Immature natural killer cell (primary cell): ENCODE results near the gene PBX2. TPM values are rescaled to one million over a fixed set of nuclear protein-coding genes. Genes with fewer than 3 reads are reported as not detected.

ENCODE experiments used
- DNase-seq, 3 donors: peaks; one replicate each; pipeline ENCODE4 v3.0.0; 2022; ENCODE audit warnings: mixed read lengths in 1 of 3
- H3K27ac Mint-ChIP-seq, 6 donors: one replicate each; pipeline ENCODE4 v1.8.0; 2020; ENCODE audit warnings: mixed read lengths in 6 of 6, mild to moderate bottlenecking in 5 of 6, inconsistent platforms in 4 of 6, moderate library complexity in 3 of 6
- H3K27me3 Mint-ChIP-seq, 3 donors: one replicate each; pipeline ENCODE4 v1.8.0; 2020 to 2021; ENCODE audit warnings: low read depth in 3 of 3, mild to moderate bottlenecking in 3 of 3, mixed read lengths in 3 of 3, moderate library complexity in 3 of 3, inconsistent platforms in 1 of 3
- H3K36me3 Mint-ChIP-seq, 3 donors: one replicate each; pipeline ENCODE4 v1.8.0; 2020; ENCODE audit warnings: mixed read lengths in 3 of 3, inconsistent platforms in 2 of 3, mild to moderate bottlenecking in 2 of 3
- H3K4me1 Mint-ChIP-seq, 2 donors: one replicate each; pipeline ENCODE4 v1.8.0; 2020; ENCODE audit warnings: inconsistent platforms in 2 of 2, mild to moderate bottlenecking in 2 of 2, mixed read lengths in 2 of 2, moderate library complexity in 1 of 2
- H3K4me3 Mint-ChIP-seq, 5 donors: one replicate each; pipeline ENCODE4 v1.8.0; 2020; ENCODE audit warnings: mild to moderate bottlenecking in 5 of 5, mixed read lengths in 5 of 5, inconsistent platforms in 3 of 5, moderate library complexity in 3 of 5
- H3K9me3 Mint-ChIP-seq, 6 donors: one replicate each; pipeline ENCODE4 v1.8.0; 2020; ENCODE audit warnings: mild to moderate bottlenecking in 6 of 6, mixed read lengths in 6 of 6, inconsistent platforms in 4 of 6, moderate library complexity in 3 of 6
- polyA plus RNA-seq, 3 donors: library from polyadenylated mRNA; unstranded; fragments of 300-500 nt; fragmentation: Illumina TruSeq; gene quantifications; one replicate each; pipeline ENCODE4 v1.2.3, GENCODE V29; 2021

Gene PBX2
- polyA plus RNA-seq, 3 donors from 2014 or later: 0.31 to 2.4 (median 1.6) TPM

- H3K9me3 Mint-ChIP-seq: no peaks in the 10 kb centered on the region
- H3K36me3 Mint-ChIP-seq: no peaks in the 10 kb centered on the region
- H3K27me3 Mint-ChIP-seq: peaks cover 2 to 4% (median 3%) of the 10 kb centered on the region in 3 donors
- no peaks in the 10 kb centered on the region for H3K4me1 Mint-ChIP-seq
- H3K27ac Mint-ChIP-seq: no peak overlapping the region
- DNase-seq: no peak
- H3K4me3 Mint-ChIP-seq: no peak overlapping the region
Measured at GRCh38 chr6:32139590-32139989, 50.4 kb downstream of the PBX2 start.

- Mint-ChIP-seq H3K27me3 (peaks cover 2 to 4% (median 3%) of the 10 kb centered on the region in 3 donors), H3K27ac (no peak overlapping the region), H3K9me3 (no peaks in the 10 kb centered on the region), H3K36me3 (no peaks in the 10 kb centered on the region), H3K4me3 (no peak overlapping the region), H3K4me1 (no peaks in the 10 kb centered on the region)
- no peak for DNase-seq
Measured at GRCh38 chr6:32137454-32137853, 52.5 kb downstream of the PBX2 start.

Other genes starting within 250 kb of the PBX2 start
- gene CFB, start 244.1 kb downstream of the PBX2 start, polyA plus RNA-seq: under 1 TPM in 1 of 3 donors, not detected in 2; 0.27 TPM
- gene NELFE, start 231.2 kb downstream of the PBX2 start, polyA plus RNA-seq: 10 to 100 TPM; 73.3 to 84.6 (median 76.9) TPM
- 10 to 100 TPM; 14.1 to 20.6 (median 19.3) TPM for gene SKIC2, start 231.0 kb downstream of the PBX2 start, polyA plus RNA-seq
- 10 to 100 TPM in 2 of 3 donors, 1 to 10 TPM in 1; 9.2 to 19.5 (median 17.2) TPM for gene DXO, start 218.1 kb downstream of the PBX2 start, polyA plus RNA-seq
- gene C4A, start 208.1 kb downstream of the PBX2 start, polyA plus RNA-seq: not detected
- gene C4B, start 175.4 kb downstream of the PBX2 start, polyA plus RNA-seq: under 1 TPM in 1 of 3 donors, not detected in 2; 0.67 TPM
- under 1 TPM in 1 of 3 donors, not detected in 2; 0.10 TPM for gene CYP21A2, start 151.8 kb downstream of the PBX2 start, polyA plus RNA-seq
- gene TNXB, start 80.9 kb downstream of the PBX2 start, polyA plus RNA-seq: not detected
- 10 to 100 TPM; 19.1 to 39.6 (median 20.7) TPM for gene ATF6B, start 62.0 kb downstream of the PBX2 start, polyA plus RNA-seq
- 1 to 10 TPM; 2.9 to 3.5 (median 3.2) TPM for gene FKBPL, start 59.9 kb downstream of the PBX2 start, polyA plus RNA-seq
- not detected for gene PRRT1, start 38.3 kb downstream of the PBX2 start, polyA plus RNA-seq
- 10 to 100 TPM; 13.1 to 17.0 (median 16.0) TPM for gene PPT2, start 36.1 kb downstream of the PBX2 start, polyA plus RNA-seq
- gene EGFL8, start 25.6 kb downstream of the PBX2 start, polyA plus RNA-seq: not detected
- 10 to 100 TPM; 14.9 to 24.3 (median 17.2) TPM for gene AGPAT1, start 14.1 kb downstream of the PBX2 start, polyA plus RNA-seq
- 100 to 1,000 TPM; 126 to 190 (median 165) TPM for gene RNF5, start 11.8 kb downstream of the PBX2 start, polyA plus RNA-seq
- gene AGER, start 5.9 kb downstream of the PBX2 start, polyA plus RNA-seq: under 1 TPM in 2 of 3 donors, not detected in 1; 0.25 to 0.57 TPM
- gene GPSM3, start 2.4 kb upstream of the PBX2 start, polyA plus RNA-seq: 100 to 1,000 TPM in 1 of 3 donors, 10 to 100 TPM in 2; 82.2 to 123 (median 84.5) TPM
- 1 to 10 TPM in 2 of 3 donors, under 1 TPM in 1; 0.15 to 1.4 (median 1.2) TPM for gene NOTCH4, start 33.9 kb upstream of the PBX2 start, polyA plus RNA-seq
- gene TSBP1, start 181.7 kb upstream of the PBX2 start, polyA plus RNA-seq: not detected
- gene BTNL2, start 217.0 kb upstream of the PBX2 start, polyA plus RNA-seq: not detected
- 100 to 1,000 TPM; 103 to 884 (median 621) TPM for gene HLA-DRA, start 249.7 kb upstream of the PBX2 start, polyA plus RNA-seq